COLO668 (cell line): ENCODE results near the gene PRTFDC1.

Source experiments
- DNase-seq: peaks from one replicate; lab custom pipeline; 2025; ENCODE audit not compliant: unreplicated experiment; lab: John Stamatoyannopoulos, UW

PRTFDC1 gene

DNA sequence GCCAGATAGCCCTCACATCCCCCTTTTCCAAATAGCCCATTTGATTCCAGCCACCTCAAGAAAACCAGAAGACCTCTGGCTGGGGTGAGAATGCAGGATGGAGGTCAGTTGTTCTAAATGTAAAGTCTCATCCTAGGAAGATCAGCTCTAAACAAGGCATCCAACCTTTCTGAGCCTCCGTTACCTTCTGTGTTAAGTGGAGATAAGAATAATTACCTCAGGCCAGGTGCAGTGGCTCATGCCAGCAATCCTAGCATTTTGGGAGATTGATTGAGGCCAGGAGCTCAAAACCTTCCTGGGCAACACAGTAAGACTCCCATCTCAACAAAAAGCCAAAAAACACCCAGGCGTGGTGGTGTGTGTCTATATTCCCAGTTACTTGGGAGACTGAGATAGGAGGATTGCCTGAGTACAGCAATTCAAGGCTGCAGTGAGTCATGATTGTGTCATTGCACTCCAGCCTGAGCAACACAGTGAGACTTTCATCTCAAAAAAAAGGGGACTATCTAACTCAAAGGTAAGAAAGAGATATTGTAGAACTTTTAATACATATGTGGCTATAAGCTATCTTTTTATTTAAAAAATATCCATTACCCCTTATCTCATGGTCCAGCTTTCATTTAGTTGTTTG, 43.5 kb downstream of the PRTFDC1 start:
- no peak for DNase-seq

DNA sequence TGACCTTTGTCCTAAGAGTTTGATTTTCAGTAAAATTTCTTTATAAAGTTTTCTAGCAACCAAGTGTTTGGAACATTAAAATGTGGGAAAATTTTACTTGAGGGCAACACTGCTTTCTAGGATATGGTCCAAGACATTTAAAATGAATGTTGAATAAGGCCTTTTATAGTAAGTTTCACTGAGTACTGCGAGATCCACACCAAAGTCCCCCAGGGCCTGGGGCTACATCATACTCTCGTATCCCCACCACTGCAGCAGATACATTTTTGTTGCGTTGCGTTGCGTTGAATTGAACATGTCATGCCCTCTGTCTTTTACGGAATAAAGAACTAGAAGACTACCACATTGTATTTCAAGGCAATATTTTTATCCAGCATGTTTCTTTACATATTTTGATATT, 44.5 kb downstream of the PRTFDC1 start:
- DNase-seq: no peak

- no peak for DNase-seq
Measured at GRCh38 chr10:24906372-24906771, 46.0 kb downstream of the PRTFDC1 start.

GRCh38 chr10:24904824-24905223, 47.6 kb downstream of the PRTFDC1 start:
- no peak for DNase-seq

DNA sequence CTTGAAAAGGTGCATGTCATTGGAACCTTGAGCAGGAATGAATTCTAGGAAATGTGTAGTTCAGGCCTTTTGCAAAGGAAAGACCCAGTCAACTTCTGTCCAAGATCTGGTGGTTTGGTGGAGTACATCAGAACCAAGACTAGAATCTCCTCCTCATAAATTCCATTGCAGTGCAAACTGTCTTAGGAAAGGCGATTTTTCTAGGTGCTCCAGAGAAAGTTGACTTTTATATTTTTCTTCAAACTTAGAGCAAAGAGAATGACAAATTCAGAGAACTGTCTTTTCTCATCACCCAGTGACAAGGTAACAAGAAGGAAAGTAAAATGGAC, 50.0 kb downstream of the PRTFDC1 start:
- DNase-seq: no peak

DNA sequence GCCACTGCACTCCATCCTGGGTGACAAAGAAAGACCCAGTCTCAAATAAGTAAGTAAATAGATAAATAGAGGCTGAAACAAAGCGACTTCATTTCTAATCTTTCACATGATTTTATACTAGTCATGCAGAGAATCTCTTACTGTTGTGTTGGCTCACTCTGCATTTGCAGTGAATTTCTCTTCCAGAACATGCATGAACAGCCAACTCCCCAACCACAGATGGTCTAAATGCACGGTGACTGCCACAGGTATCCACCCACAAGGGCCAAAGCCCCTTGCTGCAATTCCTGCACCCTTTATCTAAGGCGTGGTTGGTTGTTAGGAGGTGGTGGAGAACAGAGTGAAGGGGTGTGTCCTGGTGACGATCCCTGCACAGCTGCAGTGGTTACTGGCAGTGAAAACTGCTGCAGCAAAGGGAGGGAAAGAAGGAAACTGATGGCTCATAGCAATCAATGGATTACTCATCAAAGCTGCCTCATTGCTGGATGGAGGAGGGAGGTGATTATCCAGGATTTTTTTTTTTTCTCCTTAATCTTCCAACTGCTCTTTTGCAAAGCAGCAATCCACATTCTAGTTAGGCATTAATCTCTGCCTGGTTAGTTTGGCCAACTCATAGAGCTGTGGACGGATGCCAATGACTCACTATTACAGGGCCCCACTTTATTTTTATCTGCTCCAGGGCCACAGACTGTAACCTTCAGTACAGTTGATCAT, 50.6 kb downstream of the PRTFDC1 start:
- DNase-seq: no peak

DNA sequence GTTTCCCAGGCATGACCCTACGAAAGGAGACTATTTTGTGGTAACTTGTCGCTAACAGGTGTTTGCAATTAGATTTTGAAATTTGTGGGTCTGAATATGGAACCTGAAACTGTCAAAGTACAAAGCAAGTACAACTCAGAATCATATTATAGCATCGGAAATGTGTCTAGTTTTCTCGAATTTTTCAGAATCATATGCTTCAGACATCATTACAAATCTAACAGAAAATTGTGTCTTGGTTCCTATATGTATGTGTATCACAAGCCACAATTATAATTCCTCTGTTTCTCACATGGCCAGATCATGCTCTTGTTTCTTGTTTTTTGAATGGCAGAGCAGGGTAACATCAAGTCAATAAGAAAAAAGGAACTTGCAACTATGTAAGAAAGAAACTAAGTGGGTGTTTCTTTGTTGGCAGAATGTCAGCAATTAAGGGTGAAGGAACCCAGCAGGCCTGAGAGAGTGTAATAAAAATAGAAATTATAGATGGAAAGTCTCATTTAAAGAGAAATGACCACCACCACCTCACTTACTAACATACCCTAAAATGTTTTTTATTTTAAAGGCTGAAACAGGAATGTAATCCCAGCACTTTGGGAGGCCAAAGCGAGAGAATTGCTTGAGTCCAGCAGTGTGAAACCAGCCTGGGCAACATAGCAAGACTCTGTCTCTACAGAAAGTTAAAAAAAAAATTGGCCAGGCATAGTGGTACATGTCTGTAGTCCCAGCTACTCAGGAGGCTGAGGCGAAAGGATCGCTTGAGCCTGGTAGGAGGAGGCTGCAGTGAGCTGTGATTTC, 51.3 kb downstream of the PRTFDC1 start:
- DNase-seq: no peak

DNA sequence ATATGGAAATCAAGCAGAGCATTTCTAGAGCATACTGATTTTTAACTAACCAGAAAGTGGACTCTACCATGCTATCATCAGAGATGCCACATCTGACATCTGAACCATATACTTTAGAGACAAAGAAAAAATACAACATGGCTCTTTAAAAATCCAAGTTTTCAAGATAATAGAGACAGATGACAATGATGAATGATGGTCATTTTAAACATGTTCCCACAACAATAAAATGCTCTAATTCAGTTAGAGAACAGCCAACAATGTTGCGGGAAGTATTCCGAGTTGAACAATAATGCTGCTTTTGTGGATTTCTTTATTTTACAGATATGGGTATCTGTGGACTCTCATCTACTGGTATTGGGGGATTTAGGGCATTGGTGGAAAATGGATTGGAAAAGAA, 52.8 kb downstream of the PRTFDC1 start:
- DNase-seq: no peak

GRCh38 chr10:24898501-24898900, 53.9 kb downstream of the PRTFDC1 start:
- no peak for DNase-seq

DNA sequence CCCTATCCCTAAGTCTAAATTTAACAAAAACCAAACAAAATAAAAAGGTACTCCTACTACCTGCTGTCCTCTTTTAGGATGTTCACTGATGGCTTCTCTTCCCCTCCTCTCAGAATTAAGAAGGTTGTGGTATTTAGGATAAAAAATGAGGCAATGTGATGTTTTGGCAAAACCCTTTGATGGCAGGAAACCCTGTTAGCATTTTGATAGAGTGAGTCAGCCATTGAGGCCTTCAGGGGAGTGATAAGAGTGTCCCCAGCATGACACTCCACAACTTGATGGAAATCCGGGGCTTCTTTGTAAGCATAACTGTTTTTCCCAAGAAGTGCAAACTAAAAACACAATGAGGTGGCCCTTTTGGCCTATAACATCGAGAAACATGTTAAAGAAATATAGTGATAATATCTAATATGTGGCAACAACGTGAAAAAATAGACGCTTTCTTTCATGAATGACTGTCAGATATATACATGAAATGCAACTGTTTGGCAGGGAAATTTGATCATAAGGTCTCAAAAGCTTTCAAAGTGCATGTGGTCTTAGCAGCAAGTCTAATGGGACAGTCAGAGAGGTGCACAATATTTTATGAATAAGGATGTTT, 55.0 kb downstream of the PRTFDC1 start:
- no peak for DNase-seq

DNA sequence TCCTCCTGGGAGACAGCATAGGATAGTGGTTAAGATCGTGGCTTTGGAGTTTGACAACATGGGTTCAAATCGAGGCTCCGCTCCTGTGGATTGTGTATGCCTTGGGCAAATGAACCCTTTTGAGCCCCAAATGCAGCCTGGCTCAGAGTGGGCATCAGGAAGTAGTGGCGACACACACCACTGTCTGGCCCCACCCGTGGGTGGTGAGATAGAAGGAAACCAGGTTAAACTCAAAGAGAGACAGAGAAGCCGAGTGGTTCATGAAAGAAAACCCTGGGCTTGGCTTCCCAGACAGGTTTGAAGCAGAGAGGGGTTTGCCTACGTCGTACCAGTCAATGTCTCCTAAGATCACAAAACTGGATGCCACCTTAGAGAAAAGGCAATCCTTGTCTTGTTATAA, 57.7 kb downstream of the PRTFDC1 start:
- DNase-seq: no peak

DNA sequence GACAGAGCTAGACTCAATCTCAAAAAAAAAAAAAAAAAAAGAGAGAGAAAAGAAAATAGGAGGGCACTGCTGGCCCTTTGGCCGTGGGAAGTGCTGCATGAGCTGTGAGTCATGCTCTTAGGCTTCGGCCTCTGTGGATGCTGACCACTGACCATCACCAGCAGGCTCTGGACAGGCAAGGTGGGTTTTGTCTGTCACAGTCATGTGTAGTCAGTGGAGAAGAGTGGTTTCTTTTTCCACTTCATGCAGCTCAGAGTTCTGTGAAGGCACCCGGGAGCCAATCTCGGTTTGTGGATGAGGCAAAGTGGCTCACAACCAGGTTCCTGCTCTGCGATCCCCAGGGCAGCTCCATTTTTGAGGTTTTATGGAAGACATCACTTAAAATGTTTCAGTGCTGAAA, 58.1 kb downstream of the PRTFDC1 start:
- no peak for DNase-seq

DNA sequence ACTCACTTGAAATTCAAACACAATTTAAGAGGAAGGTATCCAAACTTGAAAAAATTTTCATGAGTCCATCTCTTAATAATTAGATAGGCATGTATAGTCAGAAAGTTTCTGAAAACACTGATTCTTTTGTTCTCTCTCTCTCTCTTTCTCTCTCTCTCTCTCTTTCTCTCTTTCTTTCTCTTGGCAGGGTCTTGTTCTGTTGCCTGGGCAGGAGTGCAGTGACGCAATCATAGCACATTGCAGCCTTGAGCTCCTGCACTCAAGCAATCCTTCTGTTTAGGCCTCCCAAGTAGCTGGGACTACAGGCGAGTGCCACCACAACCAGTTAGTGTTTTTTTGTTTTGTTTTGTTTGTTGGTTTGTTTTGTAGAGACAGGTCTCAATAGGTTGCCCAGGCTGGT, 59.3 kb downstream of the PRTFDC1 start:
- no peak for DNase-seq

GRCh38 chr10:24891823-24892222, 60.6 kb downstream of the PRTFDC1 start:
- DNase-seq: no peak

DNA sequence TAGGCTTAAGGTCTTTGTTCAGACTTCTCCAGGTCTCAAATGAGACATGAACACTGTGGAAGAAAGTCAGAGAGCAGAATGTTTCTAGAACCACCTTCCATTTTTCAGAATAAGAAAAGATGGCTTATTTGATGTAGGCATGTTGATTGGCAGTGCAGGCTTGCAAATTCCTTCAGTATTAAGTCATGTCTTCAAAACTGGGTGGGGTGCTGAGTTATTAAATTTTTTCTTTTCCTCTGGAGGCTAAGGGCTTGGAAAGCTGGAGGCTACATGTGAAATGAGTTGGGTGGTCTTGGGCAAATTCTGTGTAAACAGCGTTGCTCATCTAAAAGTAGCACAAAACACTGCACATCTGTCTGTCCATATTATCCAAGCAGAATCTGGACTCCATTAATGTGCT, 62.8 kb downstream of the PRTFDC1 start:
- DNase-seq: no peak

GRCh38 chr10:24887855-24888231, 64.6 kb downstream of the PRTFDC1 start:
- no peak for DNase-seq

- no peak for DNase-seq
Measured at GRCh38 chr10:24886290-24886680, 66.1 kb downstream of the PRTFDC1 start.

- DNase-seq: no peak
Measured at GRCh38 chr10:24885551-24886289, 66.7 kb downstream of the PRTFDC1 start.

DNA sequence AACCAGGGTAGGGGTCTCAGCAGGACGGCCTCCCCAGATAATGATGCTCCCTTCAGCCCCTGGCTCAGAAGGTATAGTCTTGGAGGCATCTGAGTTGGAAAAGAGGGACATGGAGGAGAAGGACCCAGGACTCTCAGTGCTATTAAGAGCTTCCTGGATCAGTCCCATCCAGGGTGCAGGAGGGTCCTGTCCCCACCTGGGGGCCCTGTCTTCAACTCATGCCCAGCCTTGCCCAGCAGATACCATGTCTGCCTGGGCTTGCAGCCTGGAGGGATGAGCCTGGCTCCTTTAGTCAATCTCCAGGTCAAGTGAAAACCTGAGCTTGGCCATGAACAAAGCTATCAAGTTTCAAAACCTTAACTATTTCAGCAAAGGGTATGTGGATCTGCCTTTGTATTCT, 67.6 kb downstream of the PRTFDC1 start:
- no peak for DNase-seq

DNA sequence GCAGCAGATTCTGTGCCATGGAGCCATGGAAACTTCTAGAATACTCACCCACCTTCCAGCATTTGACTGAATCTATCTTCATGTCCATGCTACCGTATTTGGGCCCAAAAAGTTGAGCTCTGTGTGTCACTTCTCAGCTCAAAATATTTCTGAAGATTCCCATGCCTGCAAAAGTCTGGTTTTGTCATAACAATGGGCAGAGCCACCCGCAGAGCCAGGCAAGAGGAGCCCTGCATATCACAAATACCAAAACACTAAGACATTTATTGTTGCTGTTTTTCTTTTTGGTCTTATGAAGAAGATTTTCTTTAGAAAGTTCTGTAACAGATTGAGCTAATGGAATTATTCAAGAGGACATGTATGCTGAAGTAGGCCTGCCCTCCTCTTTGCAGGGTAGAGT, 68.1 kb downstream of the PRTFDC1 start:
- DNase-seq: no peak

GRCh38 chr10:24883176-24883575, 69.2 kb downstream of the PRTFDC1 start:
- no peak for DNase-seq
